ENCODE data around the gene NEK4. TPM values are rescaled to one million over a fixed set of nuclear protein-coding genes. Genes with fewer than 3 reads are reported as not detected.
A peak's percentile ranks its signal among the peaks of the same experiment; 100 is the strongest.
"Not testable (repeated sequence)": the region's sequence is repeated elsewhere in the genome, so short reads cannot be mapped to it uniquely, and the experiment has no call there.

NEK4 gene
- total RNA-seq, 1 donor from 2014 or later, result 30.3 TPM

- intact Hi-C loops (cut with micrococcal nuclease), result no loop called here
- Mint-ChIP-seq H3K36me3 (ENCODE audit: low read depth) (peaks cover 47% of the 10 kb centered on the region), H3K27me3 (no peaks in the 10 kb centered on the region), H3K27ac (no peak overlapping the region), H3K4me3 (no peak overlapping the region), H3K9me3 (no peaks in the 10 kb centered on the region), H3K4me1 (no peaks in the 10 kb centered on the region)
- DNase-seq, result no peak
Observed at GRCh38 chr3:52763466-52763865, 7.3 kb downstream of the NEK4 start.

GRCh38 chr3:52756141-52756540 lies 14.6 kb downstream of the NEK4 start:
- Mint-ChIP-seq H3K4me1 (no peaks in the 10 kb centered on the region), H3K4me3 (no peak overlapping the region), H3K36me3 (ENCODE audit: low read depth) (peaks cover 34% of the 10 kb centered on the region), H3K9me3 (no peaks in the 10 kb centered on the region), H3K27ac (no peak overlapping the region), H3K27me3 (no peaks in the 10 kb centered on the region)
- intact Hi-C loops (cut with micrococcal nuclease), result no loop called here
- no peak for DNase-seq

GRCh38 chr3:52754373-52754772 lies 16.4 kb downstream of the NEK4 start:
- Mint-ChIP-seq H3K4me1 (no peaks in the 10 kb centered on the region), H3K27me3 (no peaks in the 10 kb centered on the region)
- intact Hi-C loops (cut with micrococcal nuclease), result no loop called here

GRCh38 chr3:52752045-52752660 lies 18.6 kb downstream of the NEK4 start:
- no peaks in the 10 kb centered on the region for H3K27me3 Mint-ChIP-seq
- intact Hi-C loops (cut with micrococcal nuclease), result no loop called here
- no peak for DNase-seq
- H3K4me3 Mint-ChIP-seq, result no peak overlapping the region
- no peak overlapping the region for H3K27ac Mint-ChIP-seq
- peaks cover 34% of the 10 kb centered on the region for H3K36me3 Mint-ChIP-seq (ENCODE audit: low read depth)
- H3K4me1 Mint-ChIP-seq, result no peaks in the 10 kb centered on the region
- no peaks in the 10 kb centered on the region for H3K9me3 Mint-ChIP-seq

More at GRCh38 chr3:52754373-52754772, 16.4 kb downstream of the NEK4 start:
- Mint-ChIP-seq H3K27ac (no peak overlapping the region), H3K36me3 (ENCODE audit: low read depth) (peaks cover 36% of the 10 kb centered on the region), H3K9me3 (no peaks in the 10 kb centered on the region), H3K4me3 (no peak overlapping the region)
- no peak for DNase-seq

GRCh38 chr3:52743721-52744120 lies 27.0 kb downstream of the NEK4 start:
- intact Hi-C loops (cut with micrococcal nuclease), result loop anchor here (10.0 kb wide), 1 partner anchor 191 kb away; no protein-coding TSS in a partner anchor
- no peaks in the 10 kb centered on the region for H3K27me3 Mint-ChIP-seq
- no peaks in the 10 kb centered on the region for H3K9me3 Mint-ChIP-seq
- no peak overlapping the region for H3K4me3 Mint-ChIP-seq
- peaks cover 46% of the 10 kb centered on the region for H3K36me3 Mint-ChIP-seq (ENCODE audit: low read depth)
- H3K4me1 Mint-ChIP-seq, result no peaks in the 10 kb centered on the region
- DNase-seq, result no peak
- no peak overlapping the region for H3K27ac Mint-ChIP-seq

GRCh38 chr3:52743152-52743551 lies 27.6 kb downstream of the NEK4 start:
- Mint-ChIP-seq H3K27me3 (no peaks in the 10 kb centered on the region), H3K4me3 (no peak overlapping the region), H3K9me3 (no peaks in the 10 kb centered on the region), H3K4me1 (no peaks in the 10 kb centered on the region), H3K27ac (no peak overlapping the region), H3K36me3 (ENCODE audit: low read depth) (peaks cover 41% of the 10 kb centered on the region)
- DNase-seq, result no peak
- intact Hi-C loops (cut with micrococcal nuclease), result loop anchor here (10.0 kb wide), 1 partner anchor 192 kb away; no protein-coding TSS in a partner anchor

- no peak overlapping the region for H3K4me3 Mint-ChIP-seq
- H3K9me3 Mint-ChIP-seq, result no peaks in the 10 kb centered on the region
- H3K36me3 Mint-ChIP-seq (ENCODE audit: low read depth), result peaks cover 40% of the 10 kb centered on the region
- no peak overlapping the region for H3K27ac Mint-ChIP-seq
- DNase-seq, result peak; percentile 69
- no peaks in the 10 kb centered on the region for H3K4me1 Mint-ChIP-seq
- intact Hi-C loops (cut with micrococcal nuclease), result loop anchor here (1.0 to 10.0 kb wide), 2 partner anchors 192 to 330 kb away; no protein-coding TSS in a partner anchor
- H3K27me3 Mint-ChIP-seq, result no peaks in the 10 kb centered on the region
Observed at GRCh38 chr3:52742418-52743041, 28.2 kb downstream of the NEK4 start.

- Mint-ChIP-seq H3K36me3 (ENCODE audit: low read depth) (peaks cover 43% of the 10 kb centered on the region), H3K9me3 (no peaks in the 10 kb centered on the region)
Observed at GRCh38 chr3:52739730-52740129, 31.0 kb downstream of the NEK4 start.

GRCh38 chr3:52733256-52733891 lies 37.4 kb downstream of the NEK4 start:
- H3K4me3 Mint-ChIP-seq, result no peak overlapping the region
- no peak overlapping the region for H3K27ac Mint-ChIP-seq
- peaks cover 74% of the 10 kb centered on the region for H3K36me3 Mint-ChIP-seq (ENCODE audit: low read depth)
- H3K27me3 Mint-ChIP-seq, result no peaks in the 10 kb centered on the region
- H3K9me3 Mint-ChIP-seq, result peaks cover 26% of the 10 kb centered on the region
- intact Hi-C loops (cut with micrococcal nuclease), result no loop called here
- no peak for DNase-seq
- peaks cover 6% of the 10 kb centered on the region for H3K4me1 Mint-ChIP-seq

More at GRCh38 chr3:52739730-52740129, 31.0 kb downstream of the NEK4 start:
- Mint-ChIP-seq H3K27me3 (no peaks in the 10 kb centered on the region), H3K27ac (no peak overlapping the region), H3K4me1 (no peaks in the 10 kb centered on the region), H3K4me3 (no peak overlapping the region)
- DNase-seq, result no peak
- intact Hi-C loops (cut with micrococcal nuclease), result loop anchor here (10.0 kb wide), 1 partner anchor 195 kb away; no protein-coding TSS in a partner anchor

GRCh38 chr3:52731590-52731989 lies 39.1 kb downstream of the NEK4 start:
- Mint-ChIP-seq H3K36me3 (ENCODE audit: low read depth) (peaks cover 81% of the 10 kb centered on the region), H3K4me1 (peaks cover 6% of the 10 kb centered on the region), H3K27me3 (no peaks in the 10 kb centered on the region), H3K4me3 (no peak overlapping the region), H3K9me3 (peaks cover 26% of the 10 kb centered on the region), H3K27ac (no peak overlapping the region)
- DNase-seq, result no peak
- intact Hi-C loops (cut with micrococcal nuclease), result no loop called here

- H3K27ac Mint-ChIP-seq, result no peak overlapping the region
- peaks cover 26% of the 10 kb centered on the region for H3K9me3 Mint-ChIP-seq
- no peak overlapping the region for H3K4me3 Mint-ChIP-seq
- intact Hi-C loops (cut with micrococcal nuclease), result no loop called here
- H3K4me1 Mint-ChIP-seq, result peaks cover 6% of the 10 kb centered on the region
- H3K27me3 Mint-ChIP-seq, result no peaks in the 10 kb centered on the region
- no peak for DNase-seq
- peaks cover 75% of the 10 kb centered on the region for H3K36me3 Mint-ChIP-seq (ENCODE audit: low read depth)
Observed at GRCh38 chr3:52730681-52731080, 40.1 kb downstream of the NEK4 start.

GRCh38 chr3:52728753-52729152 lies 42.0 kb downstream of the NEK4 start:
- H3K4me1 Mint-ChIP-seq; intact Hi-C loops (cut with micrococcal nuclease); H3K27ac Mint-ChIP-seq; DNase-seq; H3K27me3 Mint-ChIP-seq; H3K4me3 Mint-ChIP-seq: not testable (repeated sequence)
- Mint-ChIP-seq H3K36me3 (ENCODE audit: low read depth) (peaks cover 57% of the 10 kb centered on the region), H3K9me3 (peaks cover 26% of the 10 kb centered on the region)

GRCh38 chr3:52724511-52724910 lies 46.2 kb downstream of the NEK4 start:
- Mint-ChIP-seq H3K27ac (no peak overlapping the region), H3K36me3 (ENCODE audit: low read depth) (peaks cover 26% of the 10 kb centered on the region), H3K9me3 (no peaks in the 10 kb centered on the region), H3K4me1 (peaks cover 23% of the 10 kb centered on the region), H3K4me3 (no peak overlapping the region), H3K27me3 (no peaks in the 10 kb centered on the region)
- intact Hi-C loops (cut with micrococcal nuclease), result no loop called here
- no peak for DNase-seq

- Mint-ChIP-seq H3K4me3 (no peak overlapping the region), H3K27me3 (no peaks in the 10 kb centered on the region), H3K27ac (no peak overlapping the region), H3K9me3 (no peaks in the 10 kb centered on the region), H3K36me3 (ENCODE audit: low read depth) (peaks cover 27% of the 10 kb centered on the region), H3K4me1 (peaks cover 23% of the 10 kb centered on the region)
- intact Hi-C loops (cut with micrococcal nuclease), result no loop called here
- no peak for DNase-seq
Observed at GRCh38 chr3:52723935-52724334, 46.8 kb downstream of the NEK4 start.
